Activated T-cell treated with anti-CD3 and anti-CD28 coated beads for 48 hours (primary cell): Measurements from ENCODE around the gene SLCO2A1.
"Not testable (repeated sequence)": the region's sequence is repeated elsewhere in the genome, so short reads cannot be mapped to it uniquely, and the experiment has no call there.

ENCODE experiments used
- DNase-seq: peaks from one replicate; pipeline ENCODE4 v3.0.0-alpha.2; 2020; ENCODE audit warnings: low read depth

SLCO2A1 gene

DNA sequence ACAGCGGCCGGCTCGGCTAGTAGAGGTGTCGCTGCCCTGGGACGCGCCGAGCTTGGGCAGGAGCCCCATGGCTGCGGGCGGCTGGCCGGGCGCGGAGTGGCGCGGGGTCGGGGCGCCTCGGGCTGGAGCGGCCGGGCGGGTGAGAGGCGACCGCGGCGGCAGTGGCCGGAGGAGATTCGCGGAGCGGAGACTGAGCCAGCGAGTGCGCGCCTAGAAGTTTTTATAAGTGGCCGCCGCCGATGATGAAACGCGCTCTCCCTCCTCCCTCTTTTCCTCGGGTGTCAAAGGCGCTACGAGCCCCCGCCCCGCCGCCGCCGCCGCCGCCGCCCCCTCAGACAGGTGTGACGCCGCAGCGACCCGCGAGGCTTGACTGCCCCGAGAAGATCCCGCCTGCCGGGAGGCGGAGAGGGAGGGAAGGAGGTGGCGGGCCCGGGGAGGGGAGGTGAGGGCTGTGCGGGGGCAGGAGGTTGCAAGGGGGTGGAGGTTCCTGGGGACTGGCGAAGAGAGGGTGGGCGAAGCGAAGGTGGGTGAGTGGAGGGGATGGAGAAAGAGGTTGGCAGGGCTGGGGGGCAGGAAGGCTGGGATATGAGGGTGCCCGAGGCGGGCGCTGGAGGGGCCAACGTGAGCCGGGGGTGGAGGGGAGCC, at the start of gene SLCO2A1:
TSS of gene SLCO2A1 (minus strand) at position 192 of the 645 bp plus-strand sequence. CDS start at position 69, 123 bp downstream.
- no peak for DNase-seq

DNA sequence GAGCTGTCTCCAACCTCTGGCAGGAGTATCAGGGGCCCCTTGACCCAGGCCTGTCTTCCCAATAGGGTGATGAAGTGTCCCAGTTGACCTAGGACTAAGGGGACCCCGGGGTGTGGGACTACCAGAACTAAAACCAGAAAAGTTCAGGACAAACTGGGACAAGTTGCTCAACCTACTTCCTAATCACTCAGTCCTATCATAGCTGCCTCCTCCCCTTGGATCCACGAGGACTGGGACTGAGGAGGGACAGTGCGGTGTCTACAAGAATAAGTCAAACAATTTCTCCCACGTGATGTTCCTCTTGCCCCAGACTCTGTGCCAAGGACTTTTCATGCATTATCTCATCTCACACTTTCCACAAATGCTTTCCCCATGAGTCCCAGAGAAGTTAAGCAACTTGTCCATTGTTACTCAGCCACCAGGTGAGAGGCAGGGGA, 49.4 kb upstream of the SLCO2A1 start:
- no peak for DNase-seq

DNA sequence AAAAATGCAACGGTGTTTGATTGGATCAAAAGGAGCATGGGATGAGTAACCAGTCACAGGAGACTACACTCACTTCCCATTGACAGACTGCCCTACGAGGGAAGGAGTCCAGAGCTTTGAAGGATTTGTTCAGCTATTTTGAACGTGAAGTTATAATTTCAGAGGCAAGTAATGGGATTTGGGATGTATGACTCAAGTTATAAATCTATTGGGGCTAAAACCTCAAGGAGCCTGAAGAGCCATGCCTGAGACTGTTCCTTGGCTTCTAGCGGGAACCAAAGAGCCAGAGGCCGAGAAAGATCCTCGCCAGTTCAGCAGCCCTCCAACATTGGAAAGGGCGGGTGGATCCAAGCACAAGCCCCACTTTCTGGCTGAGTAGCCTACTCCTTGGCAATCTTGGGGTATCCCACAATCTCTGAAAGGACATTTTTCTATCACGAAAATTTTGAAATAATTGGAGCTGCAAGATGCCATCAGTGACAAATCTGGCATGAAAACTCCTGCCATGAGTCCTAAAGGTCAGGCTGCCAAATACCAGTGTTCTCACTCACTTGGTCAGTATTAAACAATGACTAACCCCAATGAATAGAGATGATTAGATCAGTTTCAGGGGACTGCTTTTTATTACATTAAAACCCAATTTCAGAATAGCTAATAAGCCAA, 48.6 kb upstream of the SLCO2A1 start:
- DNase-seq: no peak

DNA sequence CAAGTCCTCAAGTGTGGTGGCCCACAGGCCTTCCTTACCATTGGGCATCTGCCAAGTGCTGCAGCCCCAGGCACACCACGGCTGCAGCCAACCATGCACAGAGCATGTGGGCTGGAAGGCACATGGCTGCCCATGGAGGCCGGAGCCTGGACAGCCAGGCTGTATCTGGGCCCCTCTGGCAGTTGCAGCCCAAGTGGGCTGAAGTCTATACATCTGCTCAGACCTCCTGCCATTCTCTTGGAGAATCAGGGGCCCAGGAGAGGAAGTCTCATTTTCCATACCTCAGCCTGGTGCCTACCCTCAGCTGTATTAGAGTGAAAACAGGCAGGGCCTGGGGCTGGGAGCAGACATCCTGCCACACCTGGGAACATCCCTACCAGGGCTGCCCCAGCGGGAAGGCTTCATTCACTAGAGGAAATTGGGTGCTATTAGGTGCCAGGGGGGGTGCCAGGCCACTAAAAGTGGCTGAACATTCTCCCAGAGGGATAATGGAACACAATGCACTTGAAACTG, 48.0 kb upstream of the SLCO2A1 start:
- DNase-seq: no peak

DNA sequence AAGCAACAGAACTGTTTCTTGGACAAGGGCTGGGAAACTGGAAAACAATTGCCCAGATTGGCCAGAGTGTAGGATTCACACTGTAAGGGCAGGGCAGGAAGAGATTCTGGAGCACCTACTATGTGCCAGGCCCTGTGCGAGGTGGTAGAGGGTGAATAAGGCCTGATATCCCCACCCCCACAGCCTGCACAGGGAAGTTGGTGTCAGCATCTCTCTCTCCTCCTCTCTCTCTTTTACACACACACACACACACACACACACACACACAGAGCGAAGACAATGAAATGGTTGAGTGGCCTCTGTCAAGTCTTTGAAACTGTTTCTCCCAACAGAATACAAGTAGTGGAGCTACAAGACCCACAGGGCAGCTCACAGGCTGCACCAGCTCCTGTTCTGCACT, 47.1 kb upstream of the SLCO2A1 start:
- no peak for DNase-seq

DNA sequence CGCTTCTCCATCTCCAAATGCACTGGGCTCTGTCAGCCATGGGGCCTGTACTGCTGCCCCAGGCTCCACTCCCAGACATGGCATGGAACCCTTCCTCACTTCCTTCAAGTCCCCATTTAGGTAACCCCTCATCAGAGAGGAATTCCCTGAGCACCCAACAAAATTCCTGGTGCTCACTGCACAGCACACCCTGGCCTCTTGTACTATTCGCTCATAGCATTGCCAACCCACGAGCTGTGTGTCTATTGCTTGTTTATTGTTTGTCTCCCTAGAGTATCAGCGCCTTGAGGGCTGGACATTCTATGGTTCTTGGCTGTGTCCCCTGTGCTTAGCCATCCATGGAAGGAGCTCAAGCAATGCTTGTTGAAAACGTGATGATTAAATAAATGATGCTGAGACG, 46.1 kb upstream of the SLCO2A1 start:
- no peak for DNase-seq

DNA sequence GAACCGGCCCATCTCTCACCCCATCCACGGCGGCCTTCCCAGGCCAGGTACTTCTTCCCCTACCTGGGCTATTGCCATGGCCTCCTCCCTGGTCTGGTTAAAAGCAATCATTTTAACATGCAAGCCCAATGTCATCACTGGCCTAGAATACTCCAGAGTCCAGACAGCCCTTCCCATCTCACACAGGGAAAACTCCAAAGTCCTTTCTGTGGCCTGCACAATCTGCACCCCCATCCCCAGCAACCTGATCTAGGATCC, 45.8 kb upstream of the SLCO2A1 start:
- DNase-seq: no peak

DNA sequence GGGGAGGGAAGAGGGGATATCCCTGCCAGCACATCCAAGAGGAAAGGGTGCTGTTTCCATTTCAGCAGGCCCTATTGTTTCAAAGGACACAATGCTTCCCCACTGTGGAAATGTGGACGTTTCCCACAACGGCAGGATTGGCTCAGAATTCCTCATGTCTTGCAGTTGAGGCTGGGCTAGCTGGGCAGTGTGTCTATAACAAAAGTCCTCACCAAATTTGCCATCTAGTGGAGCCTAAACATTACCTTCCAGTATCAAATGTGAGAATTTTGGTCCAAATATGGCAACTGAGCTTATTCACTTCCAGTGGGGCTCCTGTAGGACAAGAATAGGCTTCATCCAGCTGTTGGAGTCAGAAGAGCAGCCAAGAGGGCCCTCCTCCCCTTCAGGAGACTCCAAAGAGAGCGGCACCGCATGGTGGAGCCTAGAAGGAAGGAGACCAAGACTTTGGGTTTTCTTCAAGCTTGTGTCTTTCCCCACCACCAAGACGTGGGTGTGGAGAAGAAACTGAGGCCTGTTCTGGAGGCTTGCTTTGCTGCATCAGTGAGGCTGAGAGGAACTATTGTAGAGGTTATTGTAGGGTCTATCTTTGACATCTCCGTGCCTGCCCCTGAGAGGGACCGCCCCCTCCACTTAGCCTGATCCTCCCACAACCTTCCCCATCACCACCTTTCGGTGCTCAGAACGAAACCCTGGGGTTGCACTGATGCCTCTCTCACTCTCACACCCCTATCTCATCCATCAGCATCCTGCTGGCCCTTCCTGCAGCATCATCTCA, 45.3 kb upstream of the SLCO2A1 start:
- no peak for DNase-seq

DNA sequence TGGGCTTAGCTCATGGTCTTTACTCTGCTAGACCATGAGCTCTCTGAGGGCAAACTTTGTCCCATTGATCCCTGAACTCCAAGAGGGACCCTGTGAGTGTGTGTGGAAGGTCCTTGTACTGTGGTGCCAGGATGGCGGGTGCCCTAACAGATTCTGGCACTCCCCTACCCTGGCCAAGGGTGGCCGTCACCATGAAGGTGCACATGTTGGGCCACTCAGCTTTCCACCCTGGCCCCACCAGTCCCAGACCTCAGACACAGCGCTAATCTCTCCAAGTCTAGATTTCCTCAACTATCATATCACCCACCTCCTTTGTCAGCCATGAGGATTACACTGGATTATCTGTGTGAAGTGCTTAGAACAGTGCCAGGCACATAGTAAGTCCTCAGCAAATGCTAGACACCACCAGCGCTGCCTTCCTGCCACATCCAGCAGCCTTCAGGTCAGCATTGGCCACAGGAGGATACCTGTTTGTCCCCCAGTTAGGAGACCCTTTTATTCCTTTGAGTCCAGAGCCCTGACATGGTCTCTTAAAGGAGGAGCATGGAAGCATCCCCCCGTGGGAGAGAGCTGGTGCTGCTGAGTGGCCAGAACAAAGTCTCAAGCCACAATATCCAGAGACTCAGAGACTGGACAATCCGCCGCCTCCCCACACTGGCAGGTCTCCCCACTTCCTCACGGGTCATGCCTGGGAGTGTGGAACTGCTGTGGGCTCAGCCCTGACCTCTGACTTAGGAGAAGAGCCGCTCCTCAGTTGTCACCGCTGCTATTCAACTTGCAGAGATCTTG, 44.5 kb upstream of the SLCO2A1 start:
- no peak for DNase-seq

DNA sequence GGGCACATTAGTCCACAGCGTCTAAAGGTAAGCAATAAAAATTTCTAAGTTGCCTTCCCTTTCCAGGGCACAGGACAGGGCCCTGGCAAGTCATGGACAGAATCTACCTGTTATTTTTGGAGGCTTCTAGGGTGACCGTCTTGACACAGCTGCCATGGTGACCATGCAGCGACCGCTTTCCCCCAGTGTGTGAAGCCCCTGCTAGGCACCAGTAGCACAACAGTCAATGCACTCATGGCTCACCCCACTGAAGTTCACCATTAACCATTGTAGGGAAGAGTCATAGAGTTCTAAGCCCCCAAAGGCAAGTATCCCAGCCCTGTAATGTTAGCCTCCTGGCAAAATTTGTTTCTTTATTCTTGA, 43.8 kb upstream of the SLCO2A1 start:
- no peak for DNase-seq

DNA sequence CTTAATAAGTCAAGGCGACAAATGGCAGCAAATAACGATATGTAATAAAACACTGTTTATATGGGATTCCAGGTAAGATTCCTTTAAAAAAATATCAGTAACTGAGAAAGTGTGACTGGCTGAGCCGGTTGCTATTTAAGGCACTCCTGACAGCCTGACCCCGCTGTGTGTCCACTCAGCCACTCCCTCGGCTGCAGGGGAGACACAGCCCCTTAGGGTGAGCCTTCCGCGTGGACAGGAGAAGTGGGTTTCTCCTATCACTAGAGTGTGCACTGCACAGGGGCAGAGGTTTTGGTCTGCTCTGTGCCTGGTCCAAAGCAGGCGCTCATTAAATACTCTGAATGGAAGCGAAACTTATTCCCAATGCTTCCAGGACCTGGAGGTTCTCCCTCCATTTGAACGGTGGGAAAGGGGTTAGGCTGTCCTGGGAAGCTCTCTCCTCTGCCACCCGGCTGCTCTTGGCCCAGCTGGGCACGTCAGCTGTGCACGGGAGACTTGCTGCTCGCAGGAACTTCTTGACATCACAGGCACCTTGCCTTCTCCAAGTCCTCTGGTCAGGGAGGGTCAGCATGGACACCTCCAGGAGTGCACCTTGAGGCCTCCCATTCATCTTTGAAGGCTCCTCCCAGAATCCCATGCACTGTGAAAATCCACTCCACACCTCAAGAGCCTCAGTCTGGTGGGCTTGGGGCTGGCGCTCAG, 43.3 kb upstream of the SLCO2A1 start:
- DNase-seq: no peak

DNA sequence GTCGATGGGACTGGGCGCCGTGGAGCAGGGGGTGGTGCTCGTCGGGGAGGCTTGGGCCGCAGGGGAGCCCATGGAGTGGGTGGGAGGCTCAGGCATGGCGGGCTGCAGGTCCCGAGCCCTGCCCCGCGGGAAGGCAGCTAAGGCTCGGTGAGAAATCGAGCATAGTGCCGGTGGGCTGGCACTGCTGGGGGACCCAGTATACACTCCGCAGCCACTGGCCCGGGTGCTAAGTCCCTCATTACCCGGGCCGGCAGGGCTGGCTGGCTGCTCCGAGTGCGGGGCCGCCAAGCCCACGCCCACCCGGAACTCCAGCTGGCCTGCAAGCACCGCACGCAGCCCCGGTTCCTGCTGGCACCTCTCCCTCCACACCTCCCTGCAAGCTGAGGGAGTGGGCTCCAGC, 40.6 kb upstream of the SLCO2A1 start:
- DNase-seq: not testable (repeated sequence)

DNA sequence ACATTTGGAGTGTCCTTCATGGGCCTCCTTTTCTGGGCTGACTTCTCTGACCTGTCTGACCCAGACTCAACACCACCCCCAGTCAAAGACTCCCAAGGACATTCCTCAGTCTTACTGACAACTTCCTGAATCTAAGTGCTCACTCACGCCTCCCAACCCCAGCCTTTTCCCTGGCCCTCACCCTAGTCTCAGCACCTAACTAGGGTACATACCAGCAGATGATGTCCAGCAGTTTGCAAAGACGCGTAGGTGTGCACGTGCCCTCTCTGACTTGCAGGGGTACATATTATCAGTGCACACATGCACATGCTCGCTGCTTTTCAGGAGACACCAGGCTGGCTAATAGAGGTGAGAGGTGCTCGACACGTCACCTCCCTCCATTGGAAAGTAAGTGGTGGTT, 38.7 kb upstream of the SLCO2A1 start:
- no peak for DNase-seq

DNA sequence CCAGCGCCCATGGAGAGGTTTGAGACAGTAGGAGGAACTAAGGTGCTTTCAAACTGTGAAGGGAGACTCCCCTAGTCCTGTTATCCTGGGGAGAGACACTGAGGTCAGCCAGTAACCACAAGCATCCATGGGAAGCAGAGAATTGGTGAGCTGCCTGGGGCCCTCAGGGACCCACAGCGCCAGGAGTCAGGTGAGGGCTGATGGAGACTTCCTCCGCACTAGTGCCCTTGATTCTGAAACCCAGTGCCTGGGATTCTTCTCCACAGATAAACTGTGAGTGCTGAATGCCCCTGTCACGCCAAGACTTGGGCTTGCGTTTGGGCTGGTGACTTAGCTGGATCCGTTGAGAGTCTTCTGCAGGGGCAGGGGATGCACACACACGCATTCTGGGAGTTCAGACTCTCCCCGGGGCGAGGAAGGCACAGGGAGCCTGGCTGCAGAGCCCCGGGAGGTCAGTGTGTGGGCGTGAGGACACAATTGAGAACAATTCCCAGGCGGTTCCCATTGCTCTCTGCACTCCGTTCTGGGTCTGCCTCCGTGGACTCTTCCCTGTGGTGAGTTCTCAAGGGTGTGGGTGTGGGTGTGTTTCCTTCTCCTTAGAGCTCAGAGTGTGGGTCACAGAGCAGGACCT, 37.9 kb upstream of the SLCO2A1 start:
- no peak for DNase-seq

DNA sequence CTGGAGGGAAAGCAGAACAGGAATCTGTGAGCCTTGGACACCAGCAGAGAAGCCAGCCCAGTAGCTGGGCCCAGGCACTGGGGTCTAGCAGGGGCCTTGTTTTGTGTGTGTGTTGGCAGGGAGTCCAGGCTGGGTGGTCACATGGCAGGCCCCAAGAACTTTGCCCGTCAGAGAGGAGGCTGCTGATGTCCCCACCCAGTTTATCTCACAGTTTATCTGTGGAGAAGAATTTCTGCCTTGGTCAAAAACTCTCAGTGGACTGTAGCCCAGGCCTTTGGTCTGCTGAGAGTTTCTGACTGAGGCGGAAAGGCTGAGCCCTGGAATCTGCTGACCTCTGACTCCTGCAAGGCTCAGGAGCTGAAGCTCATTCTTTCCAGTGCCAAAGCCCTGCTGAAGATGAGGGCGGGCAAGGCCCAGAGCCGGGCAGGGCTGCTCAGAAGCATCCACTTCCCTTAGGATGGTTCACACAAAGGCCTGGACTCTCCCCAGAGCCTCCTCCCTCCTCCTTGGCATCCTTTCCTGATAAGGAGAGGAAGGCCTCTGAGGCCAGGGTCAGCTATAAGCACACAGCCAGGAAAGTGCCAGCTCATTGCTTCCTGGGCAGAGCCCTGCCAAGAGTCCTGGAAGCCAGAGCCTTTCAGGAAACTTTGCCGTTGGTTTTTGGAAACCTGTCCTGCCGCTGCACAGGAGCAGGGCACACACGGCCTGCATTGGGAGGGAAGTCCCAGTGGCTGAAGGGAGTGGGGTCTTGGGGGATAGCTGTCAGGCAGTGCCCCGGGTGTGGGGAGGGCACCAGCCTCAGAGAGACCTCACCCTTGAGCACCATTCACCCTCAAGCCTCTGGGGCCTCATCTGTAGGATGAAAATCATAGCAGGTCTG, 37.2 kb upstream of the SLCO2A1 start:
- DNase-seq: no peak

DNA sequence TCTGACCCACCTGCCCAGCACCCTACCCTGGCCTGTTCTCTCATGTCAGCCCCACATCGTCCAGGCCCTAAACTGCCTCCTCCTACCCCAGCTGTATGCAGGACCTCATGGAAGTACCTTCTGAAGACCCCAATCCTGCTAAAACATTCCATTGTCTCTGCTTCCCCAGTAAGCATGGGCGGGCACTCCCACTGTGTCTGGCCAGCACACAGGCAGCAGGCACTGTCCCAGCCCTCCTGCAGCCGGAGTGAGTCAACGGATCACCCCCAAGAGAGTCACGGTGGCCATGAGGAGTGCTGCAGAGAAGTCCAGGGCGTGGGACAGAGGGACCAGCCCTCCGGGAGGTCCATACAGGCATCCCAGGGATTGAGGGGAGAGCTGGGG, 36.4 kb upstream of the SLCO2A1 start:
- no peak for DNase-seq

DNA sequence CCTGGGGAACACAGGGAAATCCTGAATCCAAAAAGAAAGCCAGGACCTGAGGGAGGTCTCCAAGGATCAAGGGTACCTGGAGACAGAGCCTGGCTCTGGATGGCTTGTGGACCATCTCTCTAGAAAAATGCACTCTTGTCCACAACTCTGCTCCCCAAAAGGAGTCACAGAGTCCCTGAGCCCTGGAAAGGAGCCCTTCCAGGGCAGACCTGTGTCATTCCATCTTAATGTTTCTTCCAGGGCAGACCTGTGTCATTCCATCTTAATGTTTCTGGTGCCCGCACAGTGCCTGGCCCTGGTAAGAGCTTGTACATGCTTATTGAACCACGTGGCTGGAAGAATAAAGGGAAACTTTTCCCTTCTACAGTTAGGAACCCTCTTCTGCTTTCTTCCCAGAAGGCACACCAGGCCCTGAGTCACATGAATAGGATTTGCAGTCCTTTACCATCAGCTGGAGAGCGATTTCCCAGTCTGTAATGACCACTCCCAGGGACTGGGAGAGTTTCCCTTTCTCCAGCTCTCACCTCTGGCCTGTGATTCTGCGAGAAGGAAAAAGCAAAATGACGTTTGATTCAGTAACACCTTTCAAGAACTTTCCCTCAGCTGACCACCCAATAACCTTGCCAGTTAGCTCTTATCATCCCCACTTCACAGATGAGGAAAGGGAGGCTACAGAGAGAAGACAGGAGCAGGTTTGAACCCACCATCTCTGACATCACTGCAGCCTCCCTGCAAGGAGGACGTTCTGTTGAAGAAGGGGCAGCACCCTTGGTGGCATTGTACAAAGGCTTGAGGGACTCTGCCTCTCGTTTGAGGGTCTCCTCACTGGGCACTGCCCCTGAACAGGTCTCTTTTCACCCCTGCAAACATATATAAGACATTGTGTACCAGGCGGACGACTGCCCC, 35.8 kb upstream of the SLCO2A1 start:
- DNase-seq: no peak

DNA sequence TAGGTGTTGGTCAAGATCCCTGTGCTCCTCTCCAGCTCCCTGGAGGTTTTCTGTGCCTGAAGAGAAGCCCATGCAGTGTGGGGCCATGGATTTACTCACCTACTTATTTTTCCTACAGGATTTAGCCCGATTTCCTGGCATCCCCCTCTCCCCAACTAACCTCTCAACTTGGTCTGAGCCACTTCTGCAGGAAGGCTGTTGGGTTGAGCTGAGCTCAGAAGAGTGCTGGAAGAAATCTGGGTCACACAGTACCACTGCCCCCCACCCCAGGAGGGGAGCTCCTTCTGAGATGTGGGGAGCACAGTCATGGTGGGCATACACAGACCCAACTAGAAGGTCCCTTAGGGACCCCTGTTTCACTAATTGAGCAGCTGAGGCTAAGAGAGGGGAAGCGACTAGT, 34.4 kb upstream of the SLCO2A1 start:
- no peak for DNase-seq

DNA sequence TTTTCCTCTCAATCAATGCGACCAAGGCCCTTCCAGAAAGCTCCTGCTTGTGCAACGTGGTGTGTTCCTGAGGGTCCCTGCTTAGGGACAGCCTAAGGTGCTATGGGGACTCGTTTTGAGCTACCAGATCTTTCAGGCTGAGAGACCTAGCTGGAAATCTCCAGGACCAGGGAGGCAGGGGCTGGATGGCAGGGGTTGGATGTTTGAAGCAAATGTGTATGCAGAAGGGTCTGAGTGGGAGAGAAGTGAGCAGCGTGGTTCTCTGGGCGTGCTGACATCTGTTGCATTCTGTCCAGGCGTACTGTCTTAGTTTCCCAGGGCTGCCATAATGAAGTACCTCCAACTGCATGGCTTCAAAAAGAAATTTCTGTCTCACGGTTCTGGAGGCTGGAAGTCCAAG, 31.7 kb upstream of the SLCO2A1 start:
- no peak for DNase-seq
